KMS-11 (cell line): ENCODE data around the gene PTPN5.

Experiments used
- H2AFZ ChIP-seq: fragments of 200-600 bp; sonication (generic); 2 replicates; pipeline ENCODE4 v1.6.1; 2016; ENCODE audit warnings: antibody characterized with exemption, mixed run types, low read depth
- H3K27ac ChIP-seq: fragments of 200-600 bp; sonication (generic); 2 replicates; pipeline ENCODE4 v1.6.1; 2016; ENCODE audit warnings: mild to moderate bottlenecking, mixed run types
- H3K27me3 ChIP-seq: fragments of 200-600 bp; sonication (generic); 2 replicates; pipeline ENCODE4 v1.6.1; 2017; ENCODE audit warnings: mild to moderate bottlenecking, low read depth, mixed run types, moderate library complexity; ENCODE audit not compliant: insufficient read depth
- H3K36me3 ChIP-seq: fragments of 200-600 bp; sonication (generic); 2 replicates; pipeline ENCODE4 v1.6.1; 2017; ENCODE audit warnings: mild to moderate bottlenecking, mixed run types; ENCODE audit not compliant: insufficient read depth
- H3K4me1 ChIP-seq: fragments of 200-600 bp; sonication (generic); 2 replicates; pipeline ENCODE4 v1.6.1; 2016; ENCODE audit warnings: mild to moderate bottlenecking, low read depth, mixed run types; ENCODE audit not compliant: poor library complexity, severe bottlenecking
- H3K4me2 ChIP-seq: fragments of 200-600 bp; sonication (generic); 2 replicates; pipeline ENCODE4 v1.7.0; 2016; ENCODE audit warnings: mild to moderate bottlenecking, mixed run types
- H3K4me3 ChIP-seq: fragments of 200-600 bp; sonication (generic); IDR thresholded peaks from 2 replicates; pipeline ENCODE4 v1.6.1; 2017; ENCODE audit warnings: low read depth, low read length, mixed read lengths; ENCODE audit not compliant: insufficient read depth
- H3K79me2 ChIP-seq: fragments of 200-600 bp; sonication (generic); 2 replicates; pipeline ENCODE4 v1.6.1; 2016; ENCODE audit warnings: low read depth, mixed run types; ENCODE audit not compliant: insufficient read depth
- H3K9ac ChIP-seq: fragments of 200-600 bp; sonication (generic); 2 replicates; pipeline ENCODE4 v1.6.1; 2016; ENCODE audit warnings: mild to moderate bottlenecking, mixed run types
- H4K20me1 ChIP-seq: fragments of 200-600 bp; sonication (generic); 2 replicates; pipeline ENCODE4 v1.6.1; 2016; ENCODE audit warnings: mild to moderate bottlenecking, mixed run types; ENCODE audit not compliant: insufficient read depth
- TF ChIP-seq, protein P1 (sequence below): fragments of 200-600 bp; sonication (generic); conservative IDR thresholded peaks from 2 replicates; pipeline ENCODE4 v1.6.1; 2017; ENCODE audit warnings: low read depth, mild to moderate bottlenecking, antibody characterized with exemption, low read length, moderate library complexity, mixed read lengths

The PTPN5 gene

DNA sequence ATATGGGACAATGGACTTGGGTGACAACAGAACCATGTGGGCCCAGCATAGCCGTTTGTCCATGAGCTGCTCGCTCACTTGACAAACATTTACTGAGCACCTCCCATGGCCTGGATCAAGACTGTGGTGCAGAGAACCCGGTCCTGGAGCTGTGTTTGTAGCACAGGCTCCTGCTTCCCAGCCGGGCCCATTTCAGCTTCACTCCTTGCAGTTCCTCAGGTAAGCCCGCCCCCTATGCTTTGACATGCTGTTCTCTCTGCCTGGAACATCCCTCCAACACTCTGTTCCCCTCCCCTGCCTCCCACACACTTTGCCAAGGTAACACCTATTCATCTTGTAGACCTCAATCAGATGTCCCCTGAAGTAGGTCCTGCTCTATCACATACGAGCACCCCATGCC is 46.3 kb downstream of the PTPN5 start:
- no peaks in the 10 kb centered on the region for H3K79me2 ChIP-seq
- H3K4me2 ChIP-seq, result no peak overlapping the region
- TF ChIP-seq, protein P1, sequence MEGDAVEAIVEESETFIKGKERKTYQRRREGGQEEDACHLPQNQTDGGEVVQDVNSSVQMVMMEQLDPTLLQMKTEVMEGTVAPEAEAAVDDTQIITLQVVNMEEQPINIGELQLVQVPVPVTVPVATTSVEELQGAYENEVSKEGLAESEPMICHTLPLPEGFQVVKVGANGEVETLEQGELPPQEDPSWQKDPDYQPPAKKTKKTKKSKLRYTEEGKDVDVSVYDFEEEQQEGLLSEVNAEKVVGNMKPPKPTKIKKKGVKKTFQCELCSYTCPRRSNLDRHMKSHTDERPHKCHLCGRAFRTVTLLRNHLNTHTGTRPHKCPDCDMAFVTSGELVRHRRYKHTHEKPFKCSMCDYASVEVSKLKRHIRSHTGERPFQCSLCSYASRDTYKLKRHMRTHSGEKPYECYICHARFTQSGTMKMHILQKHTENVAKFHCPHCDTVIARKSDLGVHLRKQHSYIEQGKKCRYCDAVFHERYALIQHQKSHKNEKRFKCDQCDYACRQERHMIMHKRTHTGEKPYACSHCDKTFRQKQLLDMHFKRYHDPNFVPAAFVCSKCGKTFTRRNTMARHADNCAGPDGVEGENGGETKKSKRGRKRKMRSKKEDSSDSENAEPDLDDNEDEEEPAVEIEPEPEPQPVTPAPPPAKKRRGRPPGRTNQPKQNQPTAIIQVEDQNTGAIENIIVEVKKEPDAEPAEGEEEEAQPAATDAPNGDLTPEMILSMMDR, result no peak
- no peak overlapping the region for H3K27ac ChIP-seq
- H3K4me3 ChIP-seq, result no peak overlapping the region
- no peaks in the 10 kb centered on the region for H4K20me1 ChIP-seq
- H3K36me3 ChIP-seq, result no peaks in the 10 kb centered on the region
- no peak overlapping the region for H3K9ac ChIP-seq
- H3K27me3 ChIP-seq, result no peaks in the 10 kb centered on the region
- no peak overlapping the region for H2AFZ ChIP-seq
- no peaks in the 10 kb centered on the region for H3K4me1 ChIP-seq

DNA sequence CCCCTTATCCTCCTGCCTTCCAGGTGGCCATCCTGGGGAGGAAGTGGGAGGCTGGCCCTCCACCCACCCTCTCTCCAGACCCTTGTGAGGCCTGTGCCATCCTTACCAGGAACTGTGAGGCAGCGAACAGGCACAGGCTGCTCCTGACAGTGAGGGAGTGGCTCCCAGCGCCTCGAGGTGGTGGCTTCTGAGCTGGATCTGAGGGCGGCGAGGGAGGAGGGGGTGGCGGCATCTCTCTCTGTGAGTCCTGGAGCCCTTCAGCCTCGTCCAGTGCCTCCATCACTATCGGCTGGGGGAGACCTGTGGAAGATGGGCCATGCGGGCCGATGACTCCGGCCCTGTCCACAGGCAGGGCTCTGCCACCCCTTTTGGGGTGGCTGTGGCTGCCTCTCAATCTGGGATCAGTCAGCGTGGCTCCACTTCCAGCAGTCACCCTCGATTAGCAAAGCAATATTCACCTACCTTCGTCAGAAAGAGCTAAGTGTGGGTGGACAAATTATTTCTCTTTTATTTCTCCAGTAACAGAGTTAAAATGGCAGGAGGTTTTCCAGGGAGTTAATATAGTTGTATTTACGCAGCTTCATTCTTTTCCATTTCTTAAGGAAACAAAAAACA is 47.6 kb downstream of the PTPN5 start:
- Histone ChIP-seq H3K4me3 (no peak overlapping the region), H3K4me1 (no peaks in the 10 kb centered on the region), H2AFZ (no peak overlapping the region), H4K20me1 (no peaks in the 10 kb centered on the region), H3K4me2 (no peak overlapping the region), H3K36me3 (no peaks in the 10 kb centered on the region), H3K27ac (no peak overlapping the region), H3K79me2 (no peaks in the 10 kb centered on the region), H3K27me3 (no peaks in the 10 kb centered on the region), H3K9ac (no peak overlapping the region)
- TF ChIP-seq, protein P1, result no peak

DNA sequence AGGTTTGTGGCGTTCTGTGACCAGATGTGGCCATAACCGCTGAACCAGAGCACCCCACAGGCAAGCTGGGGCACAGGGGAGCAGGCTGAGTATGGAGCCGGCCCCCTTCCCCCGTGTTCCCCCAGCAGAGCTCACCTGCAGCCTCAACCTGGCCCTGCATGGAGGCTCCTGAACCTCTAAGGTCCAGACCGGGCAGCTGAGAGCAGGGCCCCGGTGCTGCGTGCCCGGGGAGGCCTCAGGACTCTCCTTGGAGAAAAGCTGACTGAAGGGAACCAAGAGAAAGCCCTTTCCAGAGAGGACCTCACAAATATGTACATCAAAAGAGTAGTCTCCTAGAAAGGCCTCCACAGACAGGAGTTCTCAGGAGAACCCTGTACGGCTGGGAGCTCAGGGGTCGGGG is 48.2 kb downstream of the PTPN5 start:
- Histone ChIP-seq H3K27ac (no peak overlapping the region), H2AFZ (no peak overlapping the region), H4K20me1 (no peaks in the 10 kb centered on the region), H3K4me2 (no peak overlapping the region), H3K79me2 (no peaks in the 10 kb centered on the region), H3K9ac (no peak overlapping the region), H3K4me1 (no peaks in the 10 kb centered on the region), H3K4me3 (no peak overlapping the region), H3K27me3 (no peaks in the 10 kb centered on the region), H3K36me3 (no peaks in the 10 kb centered on the region)
- TF ChIP-seq, protein P1, result no peak

- Histone ChIP-seq H3K36me3 (no peaks in the 10 kb centered on the region), H3K79me2 (no peaks in the 10 kb centered on the region), H3K9ac (no peak overlapping the region), H4K20me1 (no peaks in the 10 kb centered on the region), H3K27ac (no peak overlapping the region), H2AFZ (no peak overlapping the region), H3K27me3 (no peaks in the 10 kb centered on the region), H3K4me1 (no peaks in the 10 kb centered on the region), H3K4me3 (no peak overlapping the region), H3K4me2 (no peak overlapping the region)
- TF ChIP-seq, protein P1, result peak; percentile 36; the same call in 1 of the 2 replicates
Measured at GRCh38 chr11:18741783-18742182, 49.8 kb downstream of the PTPN5 start.
